Activated CD8-positive, alpha-beta T cell treated with anti-CD3 and anti-CD28 coated beads for 36 hours (primary cell): ENCODE results near the gene COX19. TPM values are rescaled to one million over a fixed set of nuclear protein-coding genes. Genes with fewer than 3 reads are reported as not detected.
A peak's percentile ranks its signal among the peaks of the same experiment; 100 is the strongest.
"Not testable (repeated sequence)": the region's sequence is repeated elsewhere in the genome, so short reads cannot be mapped to it uniquely, and the experiment has no call there.

Source experiments
- ATAC-seq: fragments of 200-7000 bp; cut with Tn5 transposase; one replicate; pipeline ENCODE4 v1.10.0; 2021; ENCODE audit warnings: mild to moderate bottlenecking, moderate library complexity
- CTCF ChIA-PET: fragments of 350-600 bp; sonication (Branson Sonifier 250); formaldehyde crosslinking; loops from one replicate; lab custom pipeline; 2021; ENCODE audit warnings: antibody characterized with exemption; lab: Charles Lee
- POLR2A ChIA-PET: fragments of 350-600 bp; sonication (Branson Sonifier 250); formaldehyde crosslinking; loops from one replicate; lab custom pipeline; 2021; ENCODE audit warnings: antibody characterized with exemption; lab: Charles Lee
- DNase-seq: peaks from one replicate; pipeline ENCODE4 v3.0.0-alpha.2; 2020
- H3K27ac Mint-ChIP-seq: one replicate; pipeline ENCODE4 v1.8.0; 2021; ENCODE audit warnings: mild to moderate bottlenecking, mixed read lengths
- H3K27me3 Mint-ChIP-seq: one replicate; pipeline ENCODE4 v1.8.0; 2021; ENCODE audit warnings: mixed read lengths
- H3K36me3 Mint-ChIP-seq: one replicate; pipeline ENCODE4 v1.8.0; 2021; ENCODE audit warnings: low read depth, mixed read lengths
- H3K4me1 Mint-ChIP-seq: one replicate; pipeline ENCODE4 v1.8.0; 2021; ENCODE audit warnings: low read depth, mixed read lengths
- H3K4me3 Mint-ChIP-seq: one replicate; pipeline ENCODE4 v1.8.0; 2021; ENCODE audit warnings: mild to moderate bottlenecking, moderate library complexity, mixed read lengths
- H3K9me3 Mint-ChIP-seq: one replicate; pipeline ENCODE4 v1.8.0; 2021; ENCODE audit warnings: mixed read lengths
- CTCF ChIP-seq: fragments of 200-600 bp; IDR thresholded peaks from one replicate; pipeline ENCODE4 v1.8.0; 2022; ENCODE audit warnings: antibody characterized with exemption, mild to moderate bottlenecking
- intact Hi-C: fragments of 100-400 bp; cut with micrococcal nuclease; formaldehyde crosslinking; loops from one replicate; pipeline ENCODE4 v1.10.0; 2022
- total RNA-seq, 2 experiments: library from RNA; stranded (reverse); gene quantifications; one replicate each; pipeline ENCODE4 v1.2.3, GENCODE V29; 2021

Gene COX19
- total RNA-seq, 2 experiments from 2014 or later: 15.5 to 18.0 TPM

DNA sequence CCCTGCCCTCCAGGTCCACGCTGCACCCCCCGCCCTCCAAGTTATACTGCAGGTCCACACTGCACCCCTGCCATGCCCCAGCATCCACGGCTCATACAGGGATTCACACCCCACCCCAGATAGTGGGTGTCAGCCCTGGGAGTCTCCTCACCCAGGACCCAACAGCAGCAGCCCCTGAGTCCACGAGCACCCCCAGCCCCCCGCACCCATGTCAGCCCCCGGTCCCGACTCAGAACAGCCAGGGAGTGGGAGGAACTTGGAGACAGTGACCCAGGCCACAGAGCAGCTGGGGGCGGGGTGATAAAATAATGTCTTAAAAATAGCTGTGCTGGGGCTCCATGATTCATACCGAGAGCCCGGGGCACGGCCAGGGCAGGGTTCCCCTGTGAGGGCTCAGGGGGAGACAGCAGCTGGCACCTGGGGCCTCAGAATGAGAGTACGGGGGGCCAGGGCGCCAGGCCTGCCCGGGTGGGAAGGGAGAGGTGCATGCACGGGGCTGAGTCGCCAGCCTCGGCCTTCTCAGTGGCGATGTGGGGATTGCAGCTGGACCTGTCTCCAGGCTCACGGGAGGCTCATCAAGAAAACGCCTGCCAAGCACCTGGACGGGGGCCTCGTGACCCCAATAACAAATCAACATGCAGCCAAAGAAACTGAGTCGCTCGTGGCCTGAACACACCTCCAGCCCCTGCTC lies 50.7 kb downstream of the COX19 start:
- ATAC-seq: peak; percentile 57
- H3K27me3 Mint-ChIP-seq: no peaks in the 10 kb centered on the region
- no peaks in the 10 kb centered on the region for H3K9me3 Mint-ChIP-seq
- ChIA-PET CTCF (interaction anchor here (0.8 to 1.2 kb wide), 3 partner anchors 49 to 120 kb away, joined by 3 to 5 read pairs (median 3); partner anchors contain the start of gene GPR146), POLR2A (interaction anchor here (0.6 to 1.5 kb wide), 6 partner anchors 10 to 1446 kb away, joined by 3 to 7 read pairs (median 4); partner anchors contain the start of gene COX19)
- H3K36me3 Mint-ChIP-seq: peaks cover 14% of the 10 kb centered on the region
- no peak for TF ChIP-seq CTCF
- H3K27ac Mint-ChIP-seq: peak overlapping the region; percentile 93
- intact Hi-C loops: no loop called here
- H3K4me1 Mint-ChIP-seq: peaks cover 67% of the 10 kb centered on the region
- H3K4me3 Mint-ChIP-seq: peak overlapping the region; percentile 74
- peak; percentile 97 for DNase-seq

DNA sequence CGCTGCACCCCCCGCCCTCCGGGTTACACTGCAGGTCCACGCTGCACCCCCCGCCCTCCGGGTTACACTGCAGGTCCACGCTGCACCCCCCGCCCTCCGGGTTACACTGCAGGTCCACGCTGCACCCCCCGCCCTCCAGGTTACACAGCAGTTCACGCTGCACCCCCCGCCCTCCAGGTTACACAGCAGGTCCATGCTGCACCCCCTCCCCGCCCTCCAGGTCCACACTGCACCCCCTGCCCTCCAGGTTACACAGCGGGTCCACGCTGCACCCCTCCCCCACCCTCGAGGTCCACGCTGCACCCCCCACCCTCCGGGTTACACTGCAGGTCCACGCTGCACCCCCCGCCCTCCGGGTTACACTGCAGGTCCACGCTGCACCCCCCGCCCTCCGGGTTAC lies 51.3 kb downstream of the COX19 start:
- Mint-ChIP-seq H3K36me3 (peaks cover 12% of the 10 kb centered on the region), H3K4me1 (peaks cover 63% of the 10 kb centered on the region), H3K4me3 (peak overlapping the region; percentile 77)
- ChIA-PET CTCF (interaction anchor here (1.6 kb wide), 1 partner anchor 15 kb away, joined by 10 read pairs; no protein-coding TSS in a partner anchor), POLR2A (interaction anchor here (2.0 kb wide), 1 partner anchor 14 kb away, joined by 8 read pairs; no protein-coding TSS in a partner anchor)
- H3K27ac Mint-ChIP-seq, intact Hi-C loops, ATAC-seq, DNase-seq, H3K27me3 Mint-ChIP-seq, H3K9me3 Mint-ChIP-seq: not testable (repeated sequence)

- intact Hi-C loops: no loop called here
- peak overlapping the region; percentile 97 for H3K27ac Mint-ChIP-seq
- CTCF ChIA-PET: interaction anchor here (0.8 to 1.6 kb wide), 4 partner anchors 14 to 247 kb away, joined by 3 to 10 read pairs (median 4); no protein-coding TSS in a partner anchor
- no peaks in the 10 kb centered on the region for H3K9me3 Mint-ChIP-seq
- ATAC-seq: peak; percentile 69
- POLR2A ChIA-PET: interaction anchor here (0.7 to 3.0 kb wide), 9 partner anchors 9 to 69 kb away, joined by 3 to 12 read pairs (median 6); partner anchors contain the start of gene COX19
- peaks cover 58% of the 10 kb centered on the region for H3K4me1 Mint-ChIP-seq
- DNase-seq: peak; percentile 99
- peaks cover 7% of the 10 kb centered on the region for H3K36me3 Mint-ChIP-seq
- no peaks in the 10 kb centered on the region for H3K27me3 Mint-ChIP-seq
- TF ChIP-seq CTCF: no peak
- peak overlapping the region; percentile 77 for H3K4me3 Mint-ChIP-seq
Observed at GRCh38 chr7:923108-924041, 52.0 kb downstream of the COX19 start.

DNA sequence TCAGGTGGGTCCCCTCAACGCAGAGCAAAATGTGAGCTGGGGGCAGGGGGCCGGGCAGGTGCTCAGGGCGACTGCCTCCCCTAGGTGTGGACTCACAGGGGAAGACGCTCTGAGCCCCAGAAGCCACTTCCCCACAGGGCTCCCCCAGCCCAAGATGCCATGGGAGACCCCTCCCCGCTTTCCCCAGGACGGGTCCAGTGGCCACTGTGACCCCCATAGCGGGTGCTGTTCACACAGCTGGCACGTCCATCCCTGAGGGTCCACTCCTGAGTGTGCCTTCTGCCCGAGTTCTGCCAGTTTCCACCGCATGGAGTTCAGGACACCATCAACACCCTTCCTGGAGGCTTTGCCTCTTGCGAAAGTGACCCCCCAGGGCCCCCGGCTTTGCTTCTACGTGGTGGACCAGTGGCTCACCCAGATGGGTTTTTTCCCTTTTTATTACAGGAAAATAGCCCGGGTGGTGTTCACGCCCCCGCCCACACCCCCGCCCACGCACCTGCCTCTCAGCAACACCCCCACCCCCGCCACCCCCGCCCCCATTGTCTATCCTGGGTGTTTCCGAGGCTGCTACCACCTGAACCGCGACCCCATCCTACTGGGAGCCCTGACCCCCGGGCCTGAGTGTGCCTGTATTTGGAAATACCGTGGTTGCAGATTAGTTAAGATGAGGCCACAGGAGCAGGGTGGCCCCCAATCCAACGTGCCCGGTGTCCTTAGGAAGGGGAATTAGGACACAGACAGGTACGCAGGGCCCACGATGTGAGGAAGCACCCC lies 52.8 kb downstream of the COX19 start:
- Mint-ChIP-seq H3K4me3 (peak overlapping the region; percentile 77), H3K27me3 (no peaks in the 10 kb centered on the region), H3K9me3 (no peaks in the 10 kb centered on the region), H3K27ac (peak overlapping the region; percentile 97), H3K36me3 (peaks cover 5% of the 10 kb centered on the region), H3K4me1 (peaks cover 52% of the 10 kb centered on the region)
- no peak for TF ChIP-seq CTCF
- ATAC-seq (peak; percentile 1), DNase-seq (peak; percentile 70)
- intact Hi-C loops: no loop called here
- POLR2A ChIA-PET: interaction anchor here (0.6 to 3.0 kb wide), 12 partner anchors 10 to 181 kb away, joined by 3 to 12 read pairs (median 4); partner anchors contain the start of genes COX19 and SUN1
- CTCF ChIA-PET: interaction anchor here (0.8 to 1.6 kb wide), 5 partner anchors 13 to 248 kb away, joined by 3 to 10 read pairs (median 3); no protein-coding TSS in a partner anchor
